HG02759 (cell line): ENCODE results near the gene PPM1N.

Experiments used
- ATAC-seq: cut with Tn5 transposase; IDR thresholded peaks from one replicate; pipeline ENCODE4 v1.9.1; 2021; ENCODE audit warnings: mild to moderate bottlenecking, moderate library complexity; ENCODE audit not compliant: unreplicated experiment

PPM1N gene

GRCh38 chr19:45469945-45470761 lies 28.1 kb upstream of the PPM1N start:
- ATAC-seq, result no peak

- ATAC-seq, result no peak
Observed at GRCh38 chr19:45470762-45471081, 27.5 kb upstream of the PPM1N start.

- no peak for ATAC-seq
Observed at GRCh38 chr19:45471111-45471930, 26.9 kb upstream of the PPM1N start.

- ATAC-seq, result no peak
Observed at GRCh38 chr19:45471931-45472562, 26.2 kb upstream of the PPM1N start.

GRCh38 chr19:45472563-45473366 lies 25.5 kb upstream of the PPM1N start:
- ATAC-seq, result no peak

GRCh38 chr19:45473367-45473681 lies 24.9 kb upstream of the PPM1N start:
- no peak for ATAC-seq

- ATAC-seq, result no peak
Observed at GRCh38 chr19:45473682-45474605, 24.3 kb upstream of the PPM1N start.

- no peak for ATAC-seq
Observed at GRCh38 chr19:45474606-45475521, 23.4 kb upstream of the PPM1N start.

- no peak for ATAC-seq
Observed at GRCh38 chr19:45475537-45476291, 22.5 kb upstream of the PPM1N start.

- ATAC-seq, result no peak
Observed at GRCh38 chr19:45476304-45476703, 21.9 kb upstream of the PPM1N start.

- ATAC-seq, result no peak
Observed at GRCh38 chr19:45477186-45477585, 21.1 kb upstream of the PPM1N start.

- ATAC-seq, result no peak
Observed at GRCh38 chr19:45477713-45478453, 20.4 kb upstream of the PPM1N start.

GRCh38 chr19:45478454-45479238 lies 19.6 kb upstream of the PPM1N start:
- ATAC-seq, result peak; percentile 80

GRCh38 chr19:45483033-45483432 lies 15.2 kb upstream of the PPM1N start:
- no peak for ATAC-seq

GRCh38 chr19:45484273-45484945 lies 13.8 kb upstream of the PPM1N start:
- no peak for ATAC-seq
